Measurements from ENCODE around the gene PKNOX2.

- TF ChIP-seq, protein P1, sequence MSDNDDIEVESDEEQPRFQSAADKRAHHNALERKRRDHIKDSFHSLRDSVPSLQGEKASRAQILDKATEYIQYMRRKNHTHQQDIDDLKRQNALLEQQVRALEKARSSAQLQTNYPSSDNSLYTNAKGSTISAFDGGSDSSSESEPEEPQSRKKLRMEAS (IDR thresholded peaks at IDR 0.05) = no peak
- TF ChIP-seq EGR1 (IDR thresholded peaks at IDR 0.05; ENCODE audit: borderline replicate concordance, low read depth, low read length) (no peak), BCL11A (IDR thresholded peaks at IDR 0.05; ENCODE audit: low read depth in 2 of 2, low read length in 2 of 2) (no peak), POLR2AphosphoS5 (IDR thresholded peaks at IDR 0.05; ENCODE audit: low read depth, low read length) (no peak), CREB1 (IDR thresholded peaks at IDR 0.05) (no peak), RAD21 (IDR thresholded peaks at IDR 0.05 in 1 of 2, conservative IDR thresholded peaks at IDR 0.05 in 1 of 2; ENCODE audit: low read depth in 2 of 2, low read length in 2 of 2) (no peak), NRF1 (IDR thresholded peaks at IDR 0.05; ENCODE audit: low read depth, low read length) (no peak), POLR2A (IDR thresholded peaks at IDR 0.05; ENCODE audit: control extremely low read depth in 1 of 2, low read depth in 2 of 2, low read length in 2 of 2) (no peak), JUN (IDR thresholded peaks at IDR 0.05; ENCODE audit: low read depth, low read length) (no peak)
- TF ChIP-seq, protein P2, sequence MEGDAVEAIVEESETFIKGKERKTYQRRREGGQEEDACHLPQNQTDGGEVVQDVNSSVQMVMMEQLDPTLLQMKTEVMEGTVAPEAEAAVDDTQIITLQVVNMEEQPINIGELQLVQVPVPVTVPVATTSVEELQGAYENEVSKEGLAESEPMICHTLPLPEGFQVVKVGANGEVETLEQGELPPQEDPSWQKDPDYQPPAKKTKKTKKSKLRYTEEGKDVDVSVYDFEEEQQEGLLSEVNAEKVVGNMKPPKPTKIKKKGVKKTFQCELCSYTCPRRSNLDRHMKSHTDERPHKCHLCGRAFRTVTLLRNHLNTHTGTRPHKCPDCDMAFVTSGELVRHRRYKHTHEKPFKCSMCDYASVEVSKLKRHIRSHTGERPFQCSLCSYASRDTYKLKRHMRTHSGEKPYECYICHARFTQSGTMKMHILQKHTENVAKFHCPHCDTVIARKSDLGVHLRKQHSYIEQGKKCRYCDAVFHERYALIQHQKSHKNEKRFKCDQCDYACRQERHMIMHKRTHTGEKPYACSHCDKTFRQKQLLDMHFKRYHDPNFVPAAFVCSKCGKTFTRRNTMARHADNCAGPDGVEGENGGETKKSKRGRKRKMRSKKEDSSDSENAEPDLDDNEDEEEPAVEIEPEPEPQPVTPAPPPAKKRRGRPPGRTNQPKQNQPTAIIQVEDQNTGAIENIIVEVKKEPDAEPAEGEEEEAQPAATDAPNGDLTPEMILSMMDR (IDR thresholded peaks at IDR 0.05; ENCODE audit: control extremely low read depth in 1 of 3, insufficient read depth in 1 of 3, low read depth in 1 of 3, low read length in 3 of 3) = no peak
Observed at GRCh38 chr11:125422681-125423080, 258.1 kb downstream of the PKNOX2 start.

All from H1 (cell line).